PC-3 (cell line): ENCODE measurements around the gene MARCOL. TPM values are rescaled to one million over a fixed set of nuclear protein-coding genes. Genes with fewer than 3 reads are reported as not detected.

Experiments used
- ATAC-seq: fragments of 200-7000 bp; cut with Tn5 transposase; 2 replicates; pipeline ENCODE4 v1.9.1; 2020; ENCODE audit warnings: mild to moderate bottlenecking, moderate library complexity
- Bru-seq: library from RNA; stranded (reverse); fragments of 400-500 nt; gene quantifications from one replicate; lab custom pipeline; 2021; lab: Mats Ljungman, UMichigan
- BruChase-seq, 2 experiments: library from RNA; stranded (reverse); fragments of 400-500 nt; gene quantifications; one replicate each; lab custom pipeline; 2021; lab: Mats Ljungman, UMichigan
- BruUV-seq: library from RNA; stranded (reverse); fragments of 400-500 nt; replicated peaks from 2 replicates; lab custom pipeline; 2021; lab: Mats Ljungman, UMichigan
- CTCF ChIA-PET: fragments of 300-600 bp; sonication (Branson Sonifier 250); formaldehyde crosslinking; loops from one replicate; lab custom pipeline; 2022; ENCODE audit warnings: antibody characterized with exemption; lab: Charles Lee
- POLR2A ChIA-PET: fragments of 300-600 bp; sonication (Branson Sonifier 250); formaldehyde crosslinking; loops from one replicate; lab custom pipeline; 2022; ENCODE audit warnings: antibody characterized with exemption; ENCODE audit not compliant: unreplicated experiment; lab: Charles Lee
- DNase-seq: peaks from one replicate; pipeline ENCODE4 v3.0.0-alpha.2; 2015
- H2AFZ ChIP-seq: fragments of 300-600 bp; sonication (generic); 2 replicates; pipeline ENCODE4 v1.6.0; 2016; ENCODE audit warnings: antibody characterized with exemption, low read length
- H3F3A ChIP-seq: fragments of 300-600 bp; sonication (generic); one replicate; pipeline ENCODE4 v1.6.0; 2017; ENCODE audit warnings: antibody characterized with exemption, low read length, control low read depth, mild to moderate bottlenecking; ENCODE audit not compliant: unreplicated experiment
- H3K27ac ChIP-seq: fragments of 300-600 bp; sonication (generic); 2 replicates; pipeline ENCODE4 v1.5.1; 2016; ENCODE audit warnings: mild to moderate bottlenecking, low read length
- H3K27me3 ChIP-seq: fragments of 300-600 bp; sonication (generic); 2 replicates; pipeline ENCODE4 v1.6.1; 2016; ENCODE audit warnings: low read length, mixed read lengths
- H3K36me3 ChIP-seq: fragments of 300-600 bp; sonication (generic); 2 replicates; pipeline ENCODE4 v1.6.1; 2016; ENCODE audit warnings: low read depth, mixed run types, low read length, mixed read lengths
- H3K4me1 ChIP-seq: fragments of 300-600 bp; sonication (generic); 2 replicates; pipeline ENCODE4 v1.5.1; 2016; ENCODE audit warnings: low read length; ENCODE audit not compliant: insufficient read depth
- H3K4me2 ChIP-seq: fragments of 300-600 bp; sonication (generic); 2 replicates; pipeline ENCODE4 v1.6.0; 2016; ENCODE audit warnings: low read length
- H3K4me3 ChIP-seq: fragments of 300-600 bp; sonication (generic); 2 replicates; pipeline ENCODE4 v1.5.1; 2016; ENCODE audit warnings: mild to moderate bottlenecking, low read length, mixed read lengths
- H3K79me2 ChIP-seq: fragments of 300-600 bp; sonication (generic); 2 replicates; pipeline ENCODE4 v1.6.1; 2017; ENCODE audit warnings: low read length, mixed read lengths
- H3K9ac ChIP-seq: fragments of 300-600 bp; sonication (generic); 2 replicates; pipeline ENCODE4 v1.6.0; 2016; ENCODE audit warnings: mild to moderate bottlenecking, low read length
- H3K9me2 ChIP-seq: fragments of 300-600 bp; sonication (generic); replicated peaks from 2 replicates; pipeline ENCODE4 v1.6.1; 2016; ENCODE audit warnings: mixed run types, low read length, mixed read lengths
- H3K9me3 ChIP-seq: fragments of 300-600 bp; sonication (generic); 2 replicates; pipeline ENCODE4 v1.6.1; 2016; ENCODE audit warnings: low read length, mixed read lengths
- H4K20me1 ChIP-seq: fragments of 300-600 bp; sonication (generic); 2 replicates; pipeline ENCODE4 v1.6.1; 2016; ENCODE audit warnings: low read length, mixed read lengths
- CTCF ChIP-seq: fragments of 300-600 bp; sonication (generic); conservative IDR thresholded peaks from 2 replicates; pipeline ENCODE4 v1.5.1; 2017; ENCODE audit warnings: antibody characterized with exemption, low read depth, mild to moderate bottlenecking, low read length
- EZH2 ChIP-seq: fragments of 300-600 bp; sonication (generic); IDR thresholded peaks from one replicate; pipeline ENCODE4 v1.6.1; 2017; ENCODE audit warnings: antibody characterized with exemption, mild to moderate bottlenecking, low read length; ENCODE audit not compliant: unreplicated experiment
- EZH2phosphoT487 ChIP-seq: fragments of 300-600 bp; sonication (generic); IDR thresholded peaks from 2 replicates; pipeline ENCODE4 v1.6.1; 2018; ENCODE audit warnings: mild to moderate bottlenecking, antibody characterized with exemption, low read length, borderline replicate concordance
- intact Hi-C: fragments of 100-400 bp; cut with micrococcal nuclease; formaldehyde crosslinking; loops from 2 replicates; pipeline ENCODE4 v1.9.0; 2023
- long read RNA-seq: library from polyadenylated mRNA; unstranded; transcript quantifications from one replicate; pipeline ENCODE4 v2.0.0, GENCODE V29; 2021; ENCODE audit not compliant: unreplicated experiment
- total RNA-seq: library from RNA; depleted of rRNA; stranded (reverse); fragments of >200 nt; gene quantifications from 2 replicates; pipeline ENCODE4 v1.2.3, GENCODE V29; 2014; rRNA removed

The MARCOL gene
- not detected in 2 replicates for total RNA-seq
- percentile 10 among the genes with signal in this experiment for Bru-seq, nascent RNA
- percentile 4 among the genes with signal in this experiment for BruChase-seq, experiment 1, labeled RNA remaining after a 6-hour chase
- percentile 12 among the genes with signal in this experiment for BruChase-seq, experiment 2, labeled RNA remaining after a 2-hour chase
- long read RNA-seq = 0 reads

GRCh38 chr5:148238418-148238794 is at the start of gene MARCOL:
MARCOL (plus strand) TSS chr5:148238525; CDS start chr5:148238598, 73 bp downstream.
- ATAC-seq = no peak
- H3K4me1 ChIP-seq = no peaks in the 10 kb centered on the region
- ChIA-PET POLR2A (no interaction called here), CTCF (no interaction called here)
- no peak for TF ChIP-seq EZH2phosphoT487
- no peak for TF ChIP-seq CTCF
- TF ChIP-seq EZH2 = no peak
- no peak within 1 kb of the TSS for H3K4me3 ChIP-seq
- H3K79me2 ChIP-seq = no peaks in the 10 kb centered on the region
- no peak within 1 kb of the TSS for H2AFZ ChIP-seq
- H3K36me3 ChIP-seq = no peaks in the 10 kb centered on the region
- no peaks in the 10 kb centered on the region for H4K20me1 ChIP-seq
- H3K27me3 ChIP-seq = no peaks in the 10 kb centered on the region
- H3K27ac ChIP-seq = no peak within 1 kb of the TSS
- intact Hi-C loops = no loop called here
- no peaks in the 10 kb centered on the region for H3K9me2 ChIP-seq
- BruUV-seq = no TSS peak
- no peaks in the 10 kb centered on the region for H3F3A ChIP-seq
- H3K9ac ChIP-seq = no peak within 1 kb of the TSS
- no peaks in the 10 kb centered on the region for H3K9me3 ChIP-seq
- no peak for DNase-seq
- no peak within 1 kb of the TSS for H3K4me2 ChIP-seq

- no peaks in the 10 kb centered on the region for H3K79me2 ChIP-seq
- intact Hi-C loops = no loop called here
- ChIA-PET CTCF (interaction anchor here (0.7 kb wide), 1 partner anchor 93 kb away, joined by 3 read pairs; no protein-coding TSS in a partner anchor), POLR2A (interaction anchor here (0.7 kb wide), 1 partner anchor 17 kb away, joined by 5 read pairs; no protein-coding TSS in a partner anchor)
- no peaks in the 10 kb centered on the region for H3F3A ChIP-seq
- no peaks in the 10 kb centered on the region for H3K27me3 ChIP-seq
- H3K4me3 ChIP-seq = no peak overlapping the region
- no peaks in the 10 kb centered on the region for H3K9me3 ChIP-seq
- no peak overlapping the region for H3K4me2 ChIP-seq
- H3K9me2 ChIP-seq = no peaks in the 10 kb centered on the region
- ATAC-seq = no peak
- no peaks in the 10 kb centered on the region for H4K20me1 ChIP-seq
- no peak overlapping the region for H3K27ac ChIP-seq
- no peak overlapping the region for H2AFZ ChIP-seq
- no TSS peak for BruUV-seq
- H3K9ac ChIP-seq = no peak overlapping the region
- no peaks in the 10 kb centered on the region for H3K36me3 ChIP-seq
- peaks cover 16% of the 10 kb centered on the region for H3K4me1 ChIP-seq
- no peak for DNase-seq
- no peak for TF ChIP-seq EZH2phosphoT487
- no peak for TF ChIP-seq EZH2
Measured at GRCh38 chr5:148191010-148191409, 47.3 kb upstream of the MARCOL start.

GRCh38 chr5:148193202-148193601 is 45.1 kb upstream of the MARCOL start:
- DNase-seq = no peak
- POLR2A ChIA-PET = no interaction called here
- no peak overlapping the region for H3K4me3 ChIP-seq

More at GRCh38 chr5:148193202-148193601, 45.1 kb upstream of the MARCOL start:
- Histone ChIP-seq H3F3A (no peaks in the 10 kb centered on the region), H3K9me2 (no peaks in the 10 kb centered on the region), H4K20me1 (no peaks in the 10 kb centered on the region), H3K9me3 (no peaks in the 10 kb centered on the region), H2AFZ (no peak overlapping the region), H3K36me3 (no peaks in the 10 kb centered on the region), H3K27ac (no peak overlapping the region), H3K9ac (no peak overlapping the region), H3K4me2 (no peak overlapping the region), H3K79me2 (no peaks in the 10 kb centered on the region), H3K4me1 (peaks cover 7% of the 10 kb centered on the region; the same call in 1 of the 2 replicates), H3K27me3 (no peaks in the 10 kb centered on the region)
- ATAC-seq = peak; percentile 48; the same call in 1 of the 2 replicates
- no TSS peak for BruUV-seq
- TF ChIP-seq EZH2phosphoT487 (no peak), EZH2 (no peak), CTCF (no peak)
- intact Hi-C loops = no loop called here
- CTCF ChIA-PET = interaction anchor here (0.7 kb wide), 1 partner anchor 65 kb away, joined by 5 read pairs; no protein-coding TSS in a partner anchor
